Lung (tissue), 13 donors: ENCODE measurements around the gene MYLK2. TPM values are rescaled to one million over a fixed set of nuclear protein-coding genes. Genes with fewer than 3 reads are reported as not detected.

Experiments used
- ATAC-seq: fragments of 200-7000 bp; cut with Tn5 transposase; one replicate; pipeline ENCODE4 v1.9.1; 2020; ENCODE audit warnings: moderate number of reproducible peaks; ENCODE audit not compliant: insufficient read depth, low FRiP score
- DNase-seq, 3 donors: peaks; one replicate each; pipeline ENCODE4 v3.0.0-alpha.2; 2013 to 2017
- H3K27ac ChIP-seq, 2 donors: one replicate each; pipeline ENCODE4 v1.5.1; 2013; ENCODE audit warnings: mild to moderate bottlenecking in 2 of 2, moderate library complexity in 2 of 2, control low read depth in 1 of 2, inconsistent platforms in 1 of 2, low read depth in 1 of 2, low read length in 1 of 2
- H3K27me3 ChIP-seq, 3 donors: one replicate each; pipeline ENCODE4 v1.5.1; 2013; ENCODE audit warnings: low read length in 2 of 3; ENCODE audit not compliant: control insufficient read depth in 3 of 3, insufficient read depth in 3 of 3
- H3K36me3 ChIP-seq, 4 donors: one replicate each; pipeline ENCODE4 v1.5.1; 2013; ENCODE audit warnings: low read length in 4 of 4, mild to moderate bottlenecking in 1 of 4, moderate library complexity in 1 of 4; ENCODE audit not compliant: control insufficient read depth in 4 of 4, insufficient read depth in 4 of 4
- H3K4me1 ChIP-seq, 5 donors: one replicate each; pipeline ENCODE4 v1.5.1; 2013; ENCODE audit warnings: low read length in 5 of 5, mild to moderate bottlenecking in 2 of 5, moderate library complexity in 1 of 5; ENCODE audit not compliant: control insufficient read depth in 5 of 5, insufficient read depth in 5 of 5
- H3K4me3 ChIP-seq: one replicate; pipeline ENCODE4 v1.5.1; 2013; ENCODE audit warnings: mild to moderate bottlenecking, control low read depth, moderate library complexity
- H3K9ac ChIP-seq, 2 donors: one replicate each; pipeline ENCODE4 v1.5.1; 2013; ENCODE audit warnings: low read length in 2 of 2, control low read depth in 1 of 2; ENCODE audit not compliant: insufficient read depth in 1 of 2
- H3K9me3 ChIP-seq, 4 donors: one replicate each; pipeline ENCODE4 v1.5.1; 2013; ENCODE audit warnings: low read length in 3 of 4, mild to moderate bottlenecking in 1 of 4, moderate library complexity in 1 of 4; ENCODE audit not compliant: control insufficient read depth in 4 of 4, insufficient read depth in 3 of 4
- CTCF ChIP-seq: IDR thresholded peaks from 2 replicates; pipeline ENCODE4 v1.5.1; 2012; ENCODE audit warnings: mild to moderate bottlenecking; ENCODE audit errors: control extremely low read depth, extremely low read depth
- WGBS, 2 donors: extraction: QIAGEN DNeasy Blood & Tissue Kit; methylation state at CpG; one replicate each; pipeline ENCODE4 v1.1.7; 2013; 5-methylcytosine and 5-hydroxymethylcytosine counted together
- polyA plus RNA-seq, 2 donors: library from polyadenylated mRNA; stranded (reverse); fragments of 200-250 nt; gene quantifications; one replicate each; pipeline ENCODE4 v1.2.1, GENCODE V29; 2013
- small RNA-seq: library from RNA; depleted of rRNA; stranded (forward); fragments of <200 nt; gene quantifications from one replicate; pipeline ENCODE3, GENCODE V24; 2014; ENCODE audit warnings: low replicate concordance
- total RNA-seq, 2 donors: library from RNA; depleted of rRNA in 1 of 2; stranded (reverse); fragments of >200 nt in 1 of 2; gene quantifications; one replicate each; pipeline ENCODE4 v1.2.1, GENCODE V29; 2014 to 2021
- donor health status: control.
- donor health status: control.
- donor health status: Bipolar disorder and iron deficiency.
- donor health status: healthy.
- donor health status: DM: yes; HTN: yes; CAD: no.

Gene MYLK2
- total and polyA plus RNA-seq, 4 donors = 0.06 to 0.28 (median 0.26) TPM; not detected in 1

- Histone ChIP-seq H3K36me3 (no peaks in the 10 kb centered on the region), H3K4me3 (no peak overlapping the region), H3K4me1 (peaks cover 0 to 3% (median 0%) of the 10 kb centered on the region in 5 donors), H3K9me3 (no peaks in the 10 kb centered on the region), H3K27me3 (no peaks in the 10 kb centered on the region), H3K27ac (no peak overlapping the region), H3K9ac (no peak overlapping the region)
- no peak for DNase-seq
- no peak for TF ChIP-seq CTCF
- ATAC-seq = no peak
- WGBS, 2 donors = 63 to 77% methylated on average over 5 of the region's 5 CpGs
Measured at GRCh38 chr20:31881945-31882344, 62.8 kb downstream of the MYLK2 start.

GRCh38 chr20:31883829-31884228, 64.7 kb downstream of the MYLK2 start:
- Histone ChIP-seq H3K9ac (no peak overlapping the region), H3K4me1 (peaks cover 0 to 3% (median 0%) of the 10 kb centered on the region in 5 donors), H3K27ac (no peak overlapping the region), H3K27me3 (no peaks in the 10 kb centered on the region), H3K36me3 (no peaks in the 10 kb centered on the region), H3K9me3 (no peaks in the 10 kb centered on the region), H3K4me3 (no peak overlapping the region)
- ATAC-seq (no peak), DNase-seq (no peak)
- TF ChIP-seq CTCF = no peak

Small RNA genes within 50 kb of the gene (small RNA-seq; reads per million reads assigned to genes)
- gene AL160175.1 = not detected

Other genes starting within 250 kb of the MYLK2 start
- 100 to 1,000 TPM; 251 to 389 TPM for gene ID1, start 214.1 kb upstream of the MYLK2 start, total RNA-seq
- 100 to 1,000 TPM; 299 to 824 TPM for gene ID1, start 214.1 kb upstream of the MYLK2 start, polyA plus RNA-seq
- gene COX4I2, start 181.4 kb upstream of the MYLK2 start, total RNA-seq = 10 to 100 TPM; 14.4 to 18.8 TPM
- 10 to 100 TPM; 21.0 to 51.8 TPM for gene COX4I2, start 181.4 kb upstream of the MYLK2 start, polyA plus RNA-seq
- 100 to 1,000 TPM; 113 to 150 TPM for gene BCL2L1, start 96.5 kb upstream of the MYLK2 start, total RNA-seq
- gene BCL2L1, start 96.5 kb upstream of the MYLK2 start, polyA plus RNA-seq = 100 to 1,000 TPM; 107 to 120 TPM
- gene TPX2, start 80.1 kb upstream of the MYLK2 start, total RNA-seq = 1 to 10 TPM; 1.6 to 6.5 TPM
- gene TPX2, start 80.1 kb upstream of the MYLK2 start, polyA plus RNA-seq = 1 to 10 TPM; 2.0 to 2.1 TPM
- gene FOXS1, start 26.2 kb downstream of the MYLK2 start, total RNA-seq = 1 to 10 TPM; 2.3 to 2.7 TPM
- 1 to 10 TPM; 1.4 to 3.2 TPM for gene FOXS1, start 26.2 kb downstream of the MYLK2 start, polyA plus RNA-seq
- 1 to 10 TPM; 4.1 to 4.7 TPM for gene DUSP15, start 51.2 kb downstream of the MYLK2 start, total RNA-seq
- 1 to 10 TPM; 1.6 to 1.7 TPM for gene DUSP15, start 51.2 kb downstream of the MYLK2 start, polyA plus RNA-seq
- 1 to 10 TPM; 7.1 to 8.9 TPM for gene TTLL9, start 51.3 kb downstream of the MYLK2 start, total RNA-seq
- 1 to 10 TPM; 1.9 to 2.5 TPM for gene TTLL9, start 51.3 kb downstream of the MYLK2 start, polyA plus RNA-seq
- 10 to 100 TPM in 1 of 2 donors, 1 to 10 TPM in 1; 6.3 to 10.7 TPM for gene PDRG1, start 132.7 kb downstream of the MYLK2 start, total RNA-seq
- gene PDRG1, start 132.7 kb downstream of the MYLK2 start, polyA plus RNA-seq = 10 to 100 TPM; 12.3 to 13.0 TPM
- under 1 TPM; 0.03 to 0.12 TPM for gene XKR7, start 148.8 kb downstream of the MYLK2 start, total RNA-seq
- under 1 TPM; 0.02 to 0.08 TPM for gene XKR7, start 148.8 kb downstream of the MYLK2 start, polyA plus RNA-seq
- 10 to 100 TPM; 12.5 to 12.8 TPM for gene CCM2L, start 191.1 kb downstream of the MYLK2 start, total RNA-seq
- 10 to 100 TPM in 1 of 2 donors, 1 to 10 TPM in 1; 6.6 to 10.8 TPM for gene CCM2L, start 191.1 kb downstream of the MYLK2 start, polyA plus RNA-seq
- 10 to 100 TPM; 28.1 to 94.3 TPM for gene HCK, start 232.9 kb downstream of the MYLK2 start, total RNA-seq
- gene HCK, start 232.9 kb downstream of the MYLK2 start, polyA plus RNA-seq = 100 to 1,000 TPM in 1 of 2 donors, 10 to 100 TPM in 1; 18.5 to 304 TPM